T-helper 17 cell (primary cell): Measurements from ENCODE around the gene PRELP. TPM values are rescaled to one million over a fixed set of nuclear protein-coding genes. Genes with fewer than 3 reads are reported as not detected.

Experiments
- ATAC-seq: fragments of 150-1000 bp; cut with Tn5 transposase; 2 replicates; pipeline ENCODE4 v1.10.0; 2021; ENCODE audit warnings: mild to moderate bottlenecking, moderate library complexity
- DNase-seq, 3 donors: peaks; one replicate each; pipeline versions ENCODE4 v3.0.0 to v3.0.0-alpha.2; 2020 to 2021
- H3K9me3 ChIP-seq: one replicate; pipeline ENCODE4 v1.7.0; 2013; ENCODE audit warnings: low read length, mild to moderate bottlenecking; ENCODE audit not compliant: control insufficient read depth, poor library complexity, severe bottlenecking
- H3K27ac Mint-ChIP-seq: one replicate; pipeline ENCODE4 v1.8.0; 2022; ENCODE audit warnings: mild to moderate bottlenecking, moderate library complexity, mixed read lengths
- H3K27me3 Mint-ChIP-seq: one replicate; pipeline ENCODE4 v1.8.0; 2022; ENCODE audit warnings: mixed read lengths
- H3K36me3 Mint-ChIP-seq: one replicate; pipeline ENCODE4 v1.8.0; 2022; ENCODE audit warnings: low read depth, mixed read lengths
- H3K4me1 Mint-ChIP-seq: one replicate; pipeline ENCODE4 v1.8.0; 2022; ENCODE audit warnings: mild to moderate bottlenecking, mixed read lengths
- H3K4me3 Mint-ChIP-seq: one replicate; pipeline ENCODE4 v1.8.0; 2022; ENCODE audit warnings: mild to moderate bottlenecking, moderate library complexity, mixed read lengths
- total RNA-seq, 4 donors: library from RNA in 2 of 4; stranded (reverse) in 2 of 4; gene quantifications; one replicate each; pipeline ENCODE4 v1.2.3 and lab custom pipeline; 2022 to 2026

Gene PRELP
- total RNA-seq (not detected), total RNA-seq (lab: John Stamatoyannopoulos, UW) (0 reads per million in 2 donors)

GRCh38 chr1:203475012-203475981 lies at the start of gene PRELP:
PRELP (plus strand) TSS chr1:203475806; CDS start chr1:203483185, 7,379 bp downstream.
- no peaks in the 10 kb centered on the region for H3K9me3 ChIP-seq
- no peak within 1 kb of the TSS for H3K27ac Mint-ChIP-seq
- peaks cover 47% of the 10 kb centered on the region for H3K27me3 Mint-ChIP-seq
- H3K4me3 Mint-ChIP-seq, result no peak within 1 kb of the TSS
- H3K4me1 Mint-ChIP-seq, result peaks cover 5% of the 10 kb centered on the region
- no peak for DNase-seq
- peaks cover 5% of the 10 kb centered on the region for H3K36me3 Mint-ChIP-seq
- ATAC-seq, result no peak

- no peak overlapping the region for H3K4me3 Mint-ChIP-seq
- no peak overlapping the region for H3K27ac Mint-ChIP-seq
- ATAC-seq (no peak), DNase-seq (no peak)
- no peaks in the 10 kb centered on the region for H3K4me1 Mint-ChIP-seq
- H3K9me3 ChIP-seq, result no peaks in the 10 kb centered on the region
- no peaks in the 10 kb centered on the region for H3K36me3 Mint-ChIP-seq
- peaks cover 87% of the 10 kb centered on the region for H3K27me3 Mint-ChIP-seq
Measured at GRCh38 chr1:203426366-203426765, 49.2 kb upstream of the PRELP start.

- ATAC-seq (no peak), DNase-seq (no peak)
- Mint-ChIP-seq H3K4me1 (no peaks in the 10 kb centered on the region), H3K27ac (no peak overlapping the region), H3K36me3 (no peaks in the 10 kb centered on the region), H3K4me3 (no peak overlapping the region), H3K27me3 (peaks cover 90% of the 10 kb centered on the region)
- H3K9me3 ChIP-seq, result no peaks in the 10 kb centered on the region
Measured at GRCh38 chr1:203426870-203427269, 48.7 kb upstream of the PRELP start.

- Mint-ChIP-seq H3K36me3 (no peaks in the 10 kb centered on the region), H3K27me3 (peaks cover 90% of the 10 kb centered on the region), H3K27ac (no peak overlapping the region), H3K4me1 (no peaks in the 10 kb centered on the region), H3K4me3 (no peak overlapping the region)
- no peak for ATAC-seq
- H3K9me3 ChIP-seq, result no peaks in the 10 kb centered on the region
- no peak for DNase-seq
Measured at GRCh38 chr1:203427451-203427850, 48.2 kb upstream of the PRELP start.

- Mint-ChIP-seq H3K27me3 (peaks cover 92% of the 10 kb centered on the region), H3K36me3 (no peaks in the 10 kb centered on the region), H3K27ac (no peak overlapping the region), H3K4me1 (no peaks in the 10 kb centered on the region), H3K4me3 (no peak overlapping the region)
- H3K9me3 ChIP-seq, result no peaks in the 10 kb centered on the region
- no peak for ATAC-seq
- no peak for DNase-seq
Measured at GRCh38 chr1:203428981-203429599, 46.5 kb upstream of the PRELP start.

GRCh38 chr1:203435615-203436014 lies 40.0 kb upstream of the PRELP start:
- peaks cover 48% of the 10 kb centered on the region for H3K27me3 Mint-ChIP-seq
- H3K27ac Mint-ChIP-seq, result no peak overlapping the region
- no peak overlapping the region for H3K4me3 Mint-ChIP-seq
- H3K36me3 Mint-ChIP-seq, result peaks cover 3% of the 10 kb centered on the region
- peaks cover 2% of the 10 kb centered on the region for H3K4me1 Mint-ChIP-seq
- no peak for ATAC-seq
- no peak for DNase-seq
- H3K9me3 ChIP-seq, result no peaks in the 10 kb centered on the region

- peaks cover 46% of the 10 kb centered on the region for H3K27me3 Mint-ChIP-seq
- ATAC-seq (no peak), DNase-seq (no peak)
- no peaks in the 10 kb centered on the region for H3K9me3 ChIP-seq
- no peak overlapping the region for H3K4me3 Mint-ChIP-seq
- peaks cover 3% of the 10 kb centered on the region for H3K36me3 Mint-ChIP-seq
- no peak overlapping the region for H3K27ac Mint-ChIP-seq
- H3K4me1 Mint-ChIP-seq, result peaks cover 2% of the 10 kb centered on the region
Measured at GRCh38 chr1:203437696-203438315, 37.8 kb upstream of the PRELP start.

- Mint-ChIP-seq H3K4me1 (peaks cover 2% of the 10 kb centered on the region), H3K36me3 (peaks cover 3% of the 10 kb centered on the region), H3K4me3 (no peak overlapping the region), H3K27me3 (peaks cover 41% of the 10 kb centered on the region), H3K27ac (no peak overlapping the region)
- DNase-seq (no peak), ATAC-seq (no peak)
- H3K9me3 ChIP-seq, result no peaks in the 10 kb centered on the region
Measured at GRCh38 chr1:203439131-203439730, 36.4 kb upstream of the PRELP start.

- peaks cover 2% of the 10 kb centered on the region for H3K4me1 Mint-ChIP-seq
Measured at GRCh38 chr1:203440771-203441170, 34.8 kb upstream of the PRELP start.

GRCh38 chr1:203441766-203442165 lies 33.8 kb upstream of the PRELP start:
- H3K36me3 Mint-ChIP-seq, result peaks cover 3% of the 10 kb centered on the region
- no peaks in the 10 kb centered on the region for H3K9me3 ChIP-seq
- no peak overlapping the region for H3K4me3 Mint-ChIP-seq
- DNase-seq (no peak), ATAC-seq (no peak)
- H3K27ac Mint-ChIP-seq, result no peak overlapping the region
- H3K4me1 Mint-ChIP-seq, result peaks cover 2% of the 10 kb centered on the region
- H3K27me3 Mint-ChIP-seq, result peaks cover 42% of the 10 kb centered on the region

More at GRCh38 chr1:203440771-203441170, 34.8 kb upstream of the PRELP start:
- H3K9me3 ChIP-seq, result no peaks in the 10 kb centered on the region
- Mint-ChIP-seq H3K27ac (no peak overlapping the region), H3K27me3 (peaks cover 41% of the 10 kb centered on the region), H3K36me3 (peaks cover 3% of the 10 kb centered on the region), H3K4me3 (no peak overlapping the region)
- ATAC-seq (no peak), DNase-seq (no peak)

GRCh38 chr1:203442821-203443220 lies 32.8 kb upstream of the PRELP start:
- no peak for DNase-seq
- peaks cover 51% of the 10 kb centered on the region for H3K27me3 Mint-ChIP-seq
- no peak for ATAC-seq

GRCh38 chr1:203443296-203443695 lies 32.3 kb upstream of the PRELP start:
- Mint-ChIP-seq H3K27ac (no peak overlapping the region), H3K27me3 (peaks cover 51% of the 10 kb centered on the region), H3K4me3 (no peak overlapping the region), H3K36me3 (peaks cover 3% of the 10 kb centered on the region), H3K4me1 (peaks cover 2% of the 10 kb centered on the region)
- ATAC-seq (no peak), DNase-seq (no peak)
- H3K9me3 ChIP-seq, result no peaks in the 10 kb centered on the region

More at GRCh38 chr1:203442821-203443220, 32.8 kb upstream of the PRELP start:
- Mint-ChIP-seq H3K36me3 (peaks cover 3% of the 10 kb centered on the region), H3K27ac (no peak overlapping the region), H3K4me3 (no peak overlapping the region), H3K4me1 (peaks cover 2% of the 10 kb centered on the region)
- no peaks in the 10 kb centered on the region for H3K9me3 ChIP-seq

GRCh38 chr1:203444171-203444576 lies 31.4 kb upstream of the PRELP start:
- Mint-ChIP-seq H3K4me1 (peaks cover 2% of the 10 kb centered on the region), H3K4me3 (no peak overlapping the region), H3K27ac (no peak overlapping the region), H3K27me3 (peaks cover 51% of the 10 kb centered on the region), H3K36me3 (peaks cover 3% of the 10 kb centered on the region)
- no peak for DNase-seq
- ATAC-seq, result no peak
- H3K9me3 ChIP-seq, result no peaks in the 10 kb centered on the region
